ENCODE results near the gene CERCAM.

The CERCAM gene

DNA sequence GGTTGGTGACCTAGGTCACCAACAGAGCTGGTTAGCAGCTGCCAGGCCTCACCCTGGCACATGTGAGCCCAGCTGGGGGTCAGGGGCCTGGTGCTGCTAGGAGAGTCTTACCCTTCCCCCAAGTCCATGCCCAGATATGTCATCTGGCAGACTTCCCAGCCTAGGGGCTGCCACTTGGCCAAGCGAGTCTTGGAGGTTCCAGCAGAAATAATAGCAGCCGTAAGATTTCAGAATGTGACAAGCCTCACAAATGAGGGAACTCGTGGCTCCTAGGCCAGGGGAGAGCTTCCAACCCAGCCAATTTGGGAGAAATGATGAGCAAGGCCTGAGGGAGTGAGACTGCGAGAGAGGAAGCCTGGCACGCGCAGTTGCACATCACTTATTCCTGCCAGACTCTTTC lies 38.4 kb upstream of the CERCAM start:
- no peak for DNase-seq (ENCODE audit: low spot score)
- TF ChIP-seq, protein P1, sequence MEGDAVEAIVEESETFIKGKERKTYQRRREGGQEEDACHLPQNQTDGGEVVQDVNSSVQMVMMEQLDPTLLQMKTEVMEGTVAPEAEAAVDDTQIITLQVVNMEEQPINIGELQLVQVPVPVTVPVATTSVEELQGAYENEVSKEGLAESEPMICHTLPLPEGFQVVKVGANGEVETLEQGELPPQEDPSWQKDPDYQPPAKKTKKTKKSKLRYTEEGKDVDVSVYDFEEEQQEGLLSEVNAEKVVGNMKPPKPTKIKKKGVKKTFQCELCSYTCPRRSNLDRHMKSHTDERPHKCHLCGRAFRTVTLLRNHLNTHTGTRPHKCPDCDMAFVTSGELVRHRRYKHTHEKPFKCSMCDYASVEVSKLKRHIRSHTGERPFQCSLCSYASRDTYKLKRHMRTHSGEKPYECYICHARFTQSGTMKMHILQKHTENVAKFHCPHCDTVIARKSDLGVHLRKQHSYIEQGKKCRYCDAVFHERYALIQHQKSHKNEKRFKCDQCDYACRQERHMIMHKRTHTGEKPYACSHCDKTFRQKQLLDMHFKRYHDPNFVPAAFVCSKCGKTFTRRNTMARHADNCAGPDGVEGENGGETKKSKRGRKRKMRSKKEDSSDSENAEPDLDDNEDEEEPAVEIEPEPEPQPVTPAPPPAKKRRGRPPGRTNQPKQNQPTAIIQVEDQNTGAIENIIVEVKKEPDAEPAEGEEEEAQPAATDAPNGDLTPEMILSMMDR (IDR thresholded peaks at IDR 0.05; ENCODE audit: extremely low read depth, missing control alignments), result no peak

DNA sequence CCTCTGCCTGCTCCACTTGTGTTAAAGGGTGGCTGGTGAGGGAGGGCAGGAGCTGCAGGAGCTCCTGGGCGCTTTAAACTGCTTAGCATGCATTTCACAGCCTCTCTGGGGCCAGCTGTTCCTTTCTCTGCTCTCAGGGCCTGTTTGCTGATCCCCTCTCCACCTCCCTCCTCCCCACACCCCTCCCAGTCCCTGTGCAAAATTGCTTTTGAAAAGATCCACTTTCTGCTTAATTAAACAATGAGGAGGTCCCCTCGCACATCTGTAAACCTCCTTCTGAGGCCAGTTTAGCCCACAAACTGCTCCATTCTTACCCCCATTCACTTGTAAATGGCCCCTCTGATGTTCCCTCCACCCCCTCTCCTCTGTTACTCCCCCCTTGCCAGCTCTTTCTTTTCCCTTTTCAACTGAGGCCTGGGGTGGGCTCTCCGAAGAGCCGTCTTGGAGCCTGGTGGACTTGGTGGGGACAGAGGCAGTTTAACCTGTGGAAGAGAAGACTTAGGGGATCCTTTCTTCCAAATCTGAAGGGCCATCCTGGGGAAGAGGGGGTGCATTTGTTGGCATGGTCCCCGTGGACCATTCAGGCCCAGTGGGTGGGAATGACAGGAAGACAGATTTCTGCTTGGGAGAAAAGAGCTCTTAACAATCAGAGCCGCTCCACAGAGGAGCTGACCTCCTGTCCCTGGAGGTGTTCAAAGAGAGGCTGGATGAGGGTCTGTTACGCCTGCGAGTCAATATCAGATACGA lies 37.5 kb upstream of the CERCAM start:
- no peak for DNase-seq (ENCODE audit: low spot score)
- TF ChIP-seq, protein P1 (IDR thresholded peaks at IDR 0.05; ENCODE audit: extremely low read depth, missing control alignments), result no peak

DNA sequence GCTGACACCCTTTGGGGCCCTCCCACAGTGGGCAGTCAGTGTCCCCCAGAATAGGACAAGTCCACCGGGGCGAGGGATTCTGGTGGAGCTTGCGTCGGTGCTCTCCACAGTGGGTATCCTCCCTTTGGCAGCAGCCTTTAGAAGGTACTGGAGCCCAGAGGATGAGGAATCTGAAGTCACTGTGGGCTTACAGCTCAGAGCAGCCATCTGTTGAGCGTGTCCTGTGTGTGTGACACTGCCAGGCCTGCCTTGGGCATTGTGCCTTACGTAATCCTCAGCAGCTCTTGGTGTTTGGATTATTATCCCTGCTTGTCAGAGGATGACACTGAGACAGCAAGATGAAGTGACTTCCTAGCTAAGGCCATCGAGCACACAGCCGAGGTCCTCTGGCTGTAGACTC lies 36.9 kb upstream of the CERCAM start:
- TF ChIP-seq, protein P1 (IDR thresholded peaks at IDR 0.05; ENCODE audit: extremely low read depth, missing control alignments), result no peak
- DNase-seq (ENCODE audit: low spot score), result no peak

DNA sequence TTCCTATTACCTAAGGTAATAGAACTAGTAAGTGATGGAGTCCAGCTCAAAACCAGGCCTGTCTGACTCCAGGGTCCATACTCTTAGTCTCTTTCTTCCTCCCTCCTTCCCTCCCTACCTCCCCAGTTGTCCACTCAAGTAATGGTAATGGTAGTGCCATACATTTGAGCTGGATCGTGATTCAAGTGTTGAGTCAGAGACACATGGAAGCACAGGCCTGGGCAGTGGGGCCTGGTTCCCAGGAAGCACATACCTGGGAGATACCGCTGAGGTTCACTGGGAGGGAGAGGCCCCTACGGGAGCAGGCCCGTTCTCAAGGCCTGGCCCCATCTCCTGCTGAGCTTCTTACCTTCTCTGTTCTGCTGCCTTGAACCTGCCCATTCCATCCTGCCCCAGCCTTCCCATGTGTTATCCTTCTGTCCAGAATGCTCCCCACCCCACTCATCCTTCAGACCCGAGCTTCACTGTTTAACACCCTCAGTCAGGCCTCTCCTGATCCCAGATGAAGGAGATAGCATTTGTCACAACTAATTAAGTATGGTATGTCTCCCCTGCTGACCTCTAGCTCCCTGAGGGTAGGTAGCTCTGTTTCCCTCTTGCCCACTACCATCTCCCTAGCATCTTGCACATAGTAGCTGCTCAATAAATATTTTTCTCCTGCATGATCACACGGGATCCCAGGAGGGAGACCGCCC lies 35.7 kb upstream of the CERCAM start:
- no peak for DNase-seq (ENCODE audit: low spot score)
- TF ChIP-seq, protein P1 (IDR thresholded peaks at IDR 0.05; ENCODE audit: extremely low read depth, missing control alignments), result no peak

DNA sequence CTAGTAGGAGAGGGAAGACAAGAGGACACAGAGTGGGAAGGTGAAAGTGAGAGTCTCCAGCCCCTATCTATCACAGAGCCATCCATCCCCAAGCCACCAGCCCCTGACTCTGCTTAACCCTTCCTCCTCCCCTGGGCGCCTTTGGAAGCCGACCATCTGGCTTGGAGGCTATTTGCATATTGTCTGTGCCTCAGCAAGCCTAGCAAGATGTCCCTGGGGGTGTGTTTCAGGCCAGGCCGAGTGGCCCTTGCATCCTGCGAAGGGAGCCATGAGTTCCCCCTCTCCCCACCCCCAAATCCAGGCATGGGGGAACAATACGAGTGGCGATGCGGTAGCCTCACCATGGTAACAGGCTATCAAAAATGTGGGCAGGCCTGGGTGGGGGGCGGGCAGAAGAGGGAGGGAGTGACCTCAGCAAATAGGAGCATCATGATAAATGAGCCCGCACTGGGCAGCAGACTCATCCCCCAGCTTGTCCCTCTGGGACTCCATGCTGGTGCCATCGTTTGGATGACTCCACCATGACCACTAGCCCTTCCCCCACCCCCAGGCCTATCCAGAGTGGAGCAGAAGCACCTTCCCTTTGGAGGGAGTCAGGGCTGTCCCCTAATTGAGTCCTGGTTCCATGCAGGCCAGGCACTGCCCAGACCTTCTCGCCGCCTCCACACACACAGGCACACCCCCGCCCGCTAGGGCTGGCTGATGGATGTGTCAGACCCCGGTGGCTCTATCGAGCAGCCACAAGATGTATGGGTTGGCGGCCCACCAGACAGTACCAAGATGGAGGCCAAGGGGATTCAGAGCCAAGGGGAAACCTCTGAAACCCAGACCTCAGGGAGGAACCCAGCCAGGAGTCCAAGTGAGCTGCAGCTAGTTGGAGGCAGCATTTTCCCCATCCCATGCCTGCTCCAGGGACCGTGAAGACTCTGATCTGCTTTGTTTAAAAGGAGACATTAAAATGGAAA lies 34.9 kb upstream of the CERCAM start:
- no peak for DNase-seq (ENCODE audit: low spot score)
- TF ChIP-seq, protein P1 (IDR thresholded peaks at IDR 0.05; ENCODE audit: extremely low read depth, missing control alignments), result no peak

DNA sequence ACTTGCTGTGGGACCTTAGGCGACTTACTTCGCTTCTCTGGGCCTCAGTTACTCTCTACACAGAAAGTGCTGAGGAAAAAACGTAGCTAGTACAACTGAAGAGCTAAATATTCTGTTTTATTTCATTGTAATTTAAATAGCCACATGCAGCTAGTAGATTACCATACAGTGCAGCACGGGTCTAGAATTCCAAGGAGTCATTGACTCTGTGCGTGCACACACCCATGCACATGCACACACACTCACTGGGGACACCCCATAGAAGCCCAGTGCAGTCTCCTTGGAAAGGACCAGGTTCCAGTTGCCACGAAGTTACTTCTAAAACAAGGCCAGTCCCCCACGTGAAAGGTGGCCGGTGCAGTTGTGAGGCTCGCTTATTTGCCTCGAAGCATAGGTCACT lies 32.5 kb upstream of the CERCAM start:
- DNase-seq (ENCODE audit: low spot score), result no peak
- TF ChIP-seq, protein P1 (IDR thresholded peaks at IDR 0.05; ENCODE audit: extremely low read depth, missing control alignments), result no peak

Measured in GM20000 (cell line).